GOT3 (cell line): Measurements from ENCODE around the gene ADAM29.
"Not testable (repeated sequence)": the region's sequence is repeated elsewhere in the genome, so short reads cannot be mapped to it uniquely, and the experiment has no call there.

Experiments
- DNase-seq: peaks from one replicate; lab custom pipeline; 2025; ENCODE audit warnings: mixed read lengths; lab: John Stamatoyannopoulos, UW

Gene ADAM29

GRCh38 chr4:174948826-174949225, 30.7 kb downstream of the ADAM29 start:
- no peak for DNase-seq

- no peak for DNase-seq
These were observed 54.8 kb downstream of the ADAM29 start for GRCh38 chr4:174972911-174973310.

- no peak for DNase-seq
These were observed 55.2 kb downstream of the ADAM29 start for GRCh38 chr4:174973336-174973735.

- no peak for DNase-seq
These were observed 65.1 kb downstream of the ADAM29 start for GRCh38 chr4:174983128-174983750.

GRCh38 chr4:174983870-174984269, 65.7 kb downstream of the ADAM29 start:
- DNase-seq: not testable (repeated sequence)

- DNase-seq: no peak
These were observed 71.6 kb downstream of the ADAM29 start for GRCh38 chr4:174989791-174990190.

- no peak for DNase-seq
These were observed 75.8 kb downstream of the ADAM29 start for GRCh38 chr4:174993916-174994315.

- DNase-seq: no peak
These were observed 77.9 kb downstream of the ADAM29 start for GRCh38 chr4:174996079-174996478.

GRCh38 chr4:174999407-174999806, 81.2 kb downstream of the ADAM29 start:
- no peak for DNase-seq

GRCh38 chr4:175017751-175018150, 99.6 kb downstream of the ADAM29 start:
- no peak for DNase-seq

- DNase-seq: not testable (repeated sequence)
These were observed 101.3 kb downstream of the ADAM29 start for GRCh38 chr4:175019447-175019846.
